ENCODE data around the gene MAG.

Gene MAG

DNA sequence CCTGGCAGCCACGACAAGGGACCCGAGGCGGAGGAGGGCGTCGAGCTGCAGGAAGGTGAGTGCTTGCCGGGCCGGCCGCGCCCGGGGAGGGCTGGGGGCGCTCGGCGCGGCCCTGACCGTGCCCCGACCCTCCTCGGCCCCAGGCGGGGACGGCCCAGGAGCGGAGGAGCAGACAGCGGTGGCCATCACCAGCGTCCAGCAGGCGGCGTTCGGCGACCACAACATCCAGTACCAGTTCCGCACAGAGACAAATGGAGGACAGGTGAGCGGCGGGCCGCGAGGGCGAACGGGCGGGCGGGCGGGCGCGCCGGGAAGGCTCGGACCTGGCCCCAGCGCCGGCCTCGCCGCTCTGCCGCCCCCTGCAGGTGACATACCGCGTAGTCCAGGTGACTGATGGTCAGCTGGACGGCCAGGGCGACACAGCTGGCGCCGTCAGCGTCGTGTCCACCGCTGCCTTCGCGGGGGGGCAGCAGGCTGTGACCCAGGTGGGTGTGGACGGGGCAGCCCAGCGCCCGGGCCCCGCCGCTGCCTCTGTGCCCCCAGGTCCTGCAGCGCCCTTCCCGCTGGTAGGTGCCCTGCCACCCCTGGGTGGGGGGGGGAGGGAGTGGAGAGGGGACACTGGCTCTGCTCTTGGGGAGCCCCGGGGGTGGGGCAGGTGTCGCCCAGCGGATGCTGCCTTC lies 22.4 kb upstream of the MAG start (continued):
- TF ChIP-seq ZNF366 (tag by site-specific recombination; conservative IDR thresholded peaks at IDR 0.05) = no peak
- TF ChIP-seq SP7 (tag by site-specific recombination; IDR thresholded peaks at IDR 0.05) = peak; percentile 59
- no peak for TF ChIP-seq SCRT1 (tag by site-specific recombination; IDR thresholded peaks at IDR 0.05; ENCODE audit: borderline replicate concordance)
- no peak for TF ChIP-seq ZNF112 (tag by site-specific recombination; IDR thresholded peaks at IDR 0.05)
- no peak for TF ChIP-seq ZNF830 (tag by site-specific recombination; IDR thresholded peaks at IDR 0.05; ENCODE audit: low read depth)
- TF ChIP-seq ZNF324 (tag by site-specific recombination; IDR thresholded peaks at IDR 0.05) = no peak; the same call in 1 of the 2 replicates
- TF ChIP-seq, protein P1, sequence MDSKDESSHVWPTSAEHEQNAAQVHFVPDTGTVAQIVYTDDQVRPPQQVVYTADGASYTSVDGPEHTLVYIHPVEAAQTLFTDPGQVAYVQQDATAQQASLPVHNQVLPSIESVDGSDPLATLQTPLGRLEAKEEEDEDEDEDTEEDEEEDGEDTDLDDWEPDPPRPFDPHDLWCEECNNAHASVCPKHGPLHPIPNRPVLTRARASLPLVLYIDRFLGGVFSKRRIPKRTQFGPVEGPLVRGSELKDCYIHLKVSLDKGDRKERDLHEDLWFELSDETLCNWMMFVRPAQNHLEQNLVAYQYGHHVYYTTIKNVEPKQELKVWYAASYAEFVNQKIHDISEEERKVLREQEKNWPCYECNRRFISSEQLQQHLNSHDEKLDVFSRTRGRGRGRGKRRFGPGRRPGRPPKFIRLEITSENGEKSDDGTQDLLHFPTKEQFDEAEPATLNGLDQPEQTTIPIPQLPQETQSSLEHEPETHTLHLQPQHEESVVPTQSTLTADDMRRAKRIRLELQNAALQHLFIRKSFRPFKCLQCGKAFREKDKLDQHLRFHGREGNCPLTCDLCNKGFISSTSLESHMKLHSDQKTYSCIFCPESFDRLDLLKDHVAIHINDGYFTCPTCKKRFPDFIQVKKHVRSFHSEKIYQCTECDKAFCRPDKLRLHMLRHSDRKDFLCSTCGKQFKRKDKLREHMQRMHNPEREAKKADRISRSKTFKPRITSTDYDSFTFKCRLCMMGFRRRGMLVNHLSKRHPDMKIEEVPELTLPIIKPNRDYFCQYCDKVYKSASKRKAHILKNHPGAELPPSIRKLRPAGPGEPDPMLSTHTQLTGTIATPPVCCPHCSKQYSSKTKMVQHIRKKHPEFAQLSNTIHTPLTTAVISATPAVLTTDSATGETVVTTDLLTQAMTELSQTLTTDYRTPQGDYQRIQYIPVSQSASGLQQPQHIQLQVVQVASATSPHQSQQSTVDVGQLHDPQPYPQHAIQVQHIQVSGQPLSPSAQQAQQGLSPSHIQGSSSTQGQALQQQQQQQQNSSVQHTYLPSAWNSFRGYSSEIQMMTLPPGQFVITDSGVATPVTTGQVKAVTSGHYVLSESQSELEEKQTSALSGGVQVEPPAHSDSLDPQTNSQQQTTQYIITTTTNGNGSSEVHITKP (tag by site-specific recombination; IDR thresholded peaks at IDR 0.05) = 0 out of 2 replicates have a peak, but pooled peaks have one; percentile 7
- no peak for TF ChIP-seq SALL2 (tag by site-specific recombination; IDR thresholded peaks at IDR 0.05; ENCODE audit: borderline replicate concordance)
- no peak for TF ChIP-seq MEIS1 (CRISPR knock-in tag; IDR thresholded peaks at IDR 0.05; ENCODE audit: borderline replicate concordance)
- TF ChIP-seq HOXA7 (CRISPR knock-in tag; IDR thresholded peaks at IDR 0.05; ENCODE audit: borderline replicate concordance) = no peak
- TF ChIP-seq, protein P2, sequence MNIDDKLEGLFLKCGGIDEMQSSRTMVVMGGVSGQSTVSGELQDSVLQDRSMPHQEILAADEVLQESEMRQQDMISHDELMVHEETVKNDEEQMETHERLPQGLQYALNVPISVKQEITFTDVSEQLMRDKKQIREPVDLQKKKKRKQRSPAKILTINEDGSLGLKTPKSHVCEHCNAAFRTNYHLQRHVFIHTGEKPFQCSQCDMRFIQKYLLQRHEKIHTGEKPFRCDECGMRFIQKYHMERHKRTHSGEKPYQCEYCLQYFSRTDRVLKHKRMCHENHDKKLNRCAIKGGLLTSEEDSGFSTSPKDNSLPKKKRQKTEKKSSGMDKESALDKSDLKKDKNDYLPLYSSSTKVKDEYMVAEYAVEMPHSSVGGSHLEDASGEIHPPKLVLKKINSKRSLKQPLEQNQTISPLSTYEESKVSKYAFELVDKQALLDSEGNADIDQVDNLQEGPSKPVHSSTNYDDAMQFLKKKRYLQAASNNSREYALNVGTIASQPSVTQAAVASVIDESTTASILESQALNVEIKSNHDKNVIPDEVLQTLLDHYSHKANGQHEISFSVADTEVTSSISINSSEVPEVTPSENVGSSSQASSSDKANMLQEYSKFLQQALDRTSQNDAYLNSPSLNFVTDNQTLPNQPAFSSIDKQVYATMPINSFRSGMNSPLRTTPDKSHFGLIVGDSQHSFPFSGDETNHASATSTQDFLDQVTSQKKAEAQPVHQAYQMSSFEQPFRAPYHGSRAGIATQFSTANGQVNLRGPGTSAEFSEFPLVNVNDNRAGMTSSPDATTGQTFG (tag by site-specific recombination; IDR thresholded peaks at IDR 0.05; ENCODE audit: borderline replicate concordance) = no peak; the same call in 1 of the 2 replicates
- no peak for TF ChIP-seq ZNF184 (tag by site-specific recombination; IDR thresholded peaks at IDR 0.05)
- no peak for TF ChIP-seq TRIM28 (IDR thresholded peaks at IDR 0.05; ENCODE audit: borderline replicate concordance, low read length)
- no peak for TF ChIP-seq ZNF311 (tag by site-specific recombination; IDR thresholded peaks at IDR 0.05; ENCODE audit: borderline replicate concordance)
- TF ChIP-seq SETDB1 (IDR thresholded peaks at IDR 0.05; ENCODE audit: insufficient read length, low read length) = no peak
- TF ChIP-seq ZNF555 (tag by site-specific recombination; conservative IDR thresholded peaks at IDR 0.05) = no peak
- TF ChIP-seq, protein P3, sequence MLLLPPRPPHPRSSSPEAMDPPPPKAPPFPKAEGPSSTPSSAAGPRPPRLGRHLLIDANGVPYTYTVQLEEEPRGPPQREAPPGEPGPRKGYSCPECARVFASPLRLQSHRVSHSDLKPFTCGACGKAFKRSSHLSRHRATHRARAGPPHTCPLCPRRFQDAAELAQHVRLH (tag by site-specific recombination; IDR thresholded peaks at IDR 0.05) = no peak
- TF ChIP-seq, protein P4, sequence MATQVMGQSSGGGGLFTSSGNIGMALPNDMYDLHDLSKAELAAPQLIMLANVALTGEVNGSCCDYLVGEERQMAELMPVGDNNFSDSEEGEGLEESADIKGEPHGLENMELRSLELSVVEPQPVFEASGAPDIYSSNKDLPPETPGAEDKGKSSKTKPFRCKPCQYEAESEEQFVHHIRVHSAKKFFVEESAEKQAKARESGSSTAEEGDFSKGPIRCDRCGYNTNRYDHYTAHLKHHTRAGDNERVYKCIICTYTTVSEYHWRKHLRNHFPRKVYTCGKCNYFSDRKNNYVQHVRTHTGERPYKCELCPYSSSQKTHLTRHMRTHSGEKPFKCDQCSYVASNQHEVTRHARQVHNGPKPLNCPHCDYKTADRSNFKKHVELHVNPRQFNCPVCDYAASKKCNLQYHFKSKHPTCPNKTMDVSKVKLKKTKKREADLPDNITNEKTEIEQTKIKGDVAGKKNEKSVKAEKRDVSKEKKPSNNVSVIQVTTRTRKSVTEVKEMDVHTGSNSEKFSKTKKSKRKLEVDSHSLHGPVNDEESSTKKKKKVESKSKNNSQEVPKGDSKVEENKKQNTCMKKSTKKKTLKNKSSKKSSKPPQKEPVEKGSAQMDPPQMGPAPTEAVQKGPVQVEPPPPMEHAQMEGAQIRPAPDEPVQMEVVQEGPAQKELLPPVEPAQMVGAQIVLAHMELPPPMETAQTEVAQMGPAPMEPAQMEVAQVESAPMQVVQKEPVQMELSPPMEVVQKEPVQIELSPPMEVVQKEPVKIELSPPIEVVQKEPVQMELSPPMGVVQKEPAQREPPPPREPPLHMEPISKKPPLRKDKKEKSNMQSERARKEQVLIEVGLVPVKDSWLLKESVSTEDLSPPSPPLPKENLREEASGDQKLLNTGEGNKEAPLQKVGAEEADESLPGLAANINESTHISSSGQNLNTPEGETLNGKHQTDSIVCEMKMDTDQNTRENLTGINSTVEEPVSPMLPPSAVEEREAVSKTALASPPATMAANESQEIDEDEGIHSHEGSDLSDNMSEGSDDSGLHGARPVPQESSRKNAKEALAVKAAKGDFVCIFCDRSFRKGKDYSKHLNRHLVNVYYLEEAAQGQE (tag by site-specific recombination; IDR thresholded peaks at IDR 0.05) = no peak
- no peak for TF ChIP-seq ZNF560 (tag by site-specific recombination; IDR thresholded peaks at IDR 0.05; ENCODE audit: borderline replicate concordance)
- TF ChIP-seq GFI1B (tag by site-specific recombination; IDR thresholded peaks at IDR 0.05) = no peak
- TF ChIP-seq ZNF548 (tag by site-specific recombination; IDR thresholded peaks at IDR 0.05) = no peak
- no peak for TF ChIP-seq ZNF701 (tag by site-specific recombination; IDR thresholded peaks at IDR 0.05)
- TF ChIP-seq ZNF596 (tag by site-specific recombination; IDR thresholded peaks at IDR 0.05) = no peak
- no peak; the same call in 1 of the 2 replicates for TF ChIP-seq ZNF677 (tag by site-specific recombination; IDR thresholded peaks at IDR 0.05)
- no peak for TF ChIP-seq ZNF521 (tag by site-specific recombination; IDR thresholded peaks at IDR 0.05)
- TF ChIP-seq, protein P5, sequence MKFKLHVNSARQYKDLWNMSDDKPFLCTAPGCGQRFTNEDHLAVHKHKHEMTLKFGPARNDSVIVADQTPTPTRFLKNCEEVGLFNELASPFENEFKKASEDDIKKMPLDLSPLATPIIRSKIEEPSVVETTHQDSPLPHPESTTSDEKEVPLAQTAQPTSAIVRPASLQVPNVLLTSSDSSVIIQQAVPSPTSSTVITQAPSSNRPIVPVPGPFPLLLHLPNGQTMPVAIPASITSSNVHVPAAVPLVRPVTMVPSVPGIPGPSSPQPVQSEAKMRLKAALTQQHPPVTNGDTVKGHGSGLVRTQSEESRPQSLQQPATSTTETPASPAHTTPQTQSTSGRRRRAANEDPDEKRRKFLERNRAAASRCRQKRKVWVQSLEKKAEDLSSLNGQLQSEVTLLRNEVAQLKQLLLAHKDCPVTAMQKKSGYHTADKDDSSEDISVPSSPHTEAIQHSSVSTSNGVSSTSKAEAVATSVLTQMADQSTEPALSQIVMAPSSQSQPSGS (tag by site-specific recombination; IDR thresholded peaks at IDR 0.05; ENCODE audit: low read depth) = no peak
- TF ChIP-seq ZNF2 (tag by site-specific recombination; IDR thresholded peaks at IDR 0.05) = no peak
- TF ChIP-seq ZNF423 (tag by site-specific recombination; IDR thresholded peaks at IDR 0.05) = peak; percentile 100
- 0 out of 2 replicates have a peak, but pooled peaks have one; percentile 11 for TF ChIP-seq ZNF10 (tag by site-specific recombination; IDR thresholded peaks at IDR 0.05)
- no peak for TF ChIP-seq ZNF791 (tag by site-specific recombination; IDR thresholded peaks at IDR 0.05)
